ENCODE measurements around the gene CLDN19.
A peak's percentile ranks its signal among the peaks of the same experiment; 100 is the strongest.

Gene CLDN19

GRCh38 chr1:42765832-42766740 is 26.1 kb upstream of the CLDN19 start:
- H3K79me2 ChIP-seq (ENCODE audit: control insufficient read depth, low read length) = peaks cover 78% of the 10 kb centered on the region
- peaks cover 12% of the 10 kb centered on the region; the same call in 1 of the 2 replicates for H4K20me1 ChIP-seq (ENCODE audit: control insufficient read depth, insufficient read depth, low read depth, low read length)
- no peaks in the 10 kb centered on the region for H3K9me2 ChIP-seq (replicated peaks; ENCODE audit: control insufficient read depth, low read length)
- peak; percentile 64 for TF ChIP-seq CTCF (IDR thresholded peaks at IDR 0.05; ENCODE audit: low read depth, low read length, poor library complexity, severe bottlenecking)
- no peak for TF ChIP-seq EZH2phosphoT487 (IDR thresholded peaks at IDR 0.05; ENCODE audit: borderline replicate concordance, low read length)
- H3K9me3 ChIP-seq (ENCODE audit: control insufficient read depth, insufficient read depth, low read length) = no peaks in the 10 kb centered on the region
- H3F3A ChIP-seq (ENCODE audit: control insufficient read depth, insufficient read depth) = peaks cover 2% of the 10 kb centered on the region; the same call in 1 of the 2 replicates
- H3K4me3 ChIP-seq (ENCODE audit: low read length) = peak overlapping the region; percentile 90
- peaks cover 29% of the 10 kb centered on the region for H3K4me1 ChIP-seq (ENCODE audit: control insufficient read depth, low read length)
- H3K27ac ChIP-seq (ENCODE audit: low read depth, low read length) = peak overlapping the region; percentile 24; the same call in 1 of the 2 replicates
- no peaks in the 10 kb centered on the region for H3K27me3 ChIP-seq (ENCODE audit: control insufficient read depth, low read length)
- H3K4me2 ChIP-seq (ENCODE audit: low read length) = peak overlapping the region; percentile 90
- H3K36me3 ChIP-seq (ENCODE audit: control insufficient read depth, low read length) = peaks cover 25% of the 10 kb centered on the region

- Histone ChIP-seq H4K20me1 (ENCODE audit: control insufficient read depth, insufficient read depth, low read depth, low read length) (peaks cover 12% of the 10 kb centered on the region; the same call in 1 of the 2 replicates), H3K9me2 (replicated peaks; ENCODE audit: control insufficient read depth, low read length) (no peaks in the 10 kb centered on the region), H3K9me3 (ENCODE audit: control insufficient read depth, insufficient read depth, low read length) (no peaks in the 10 kb centered on the region), H3K36me3 (ENCODE audit: control insufficient read depth, low read length) (peaks cover 25% of the 10 kb centered on the region), H3K79me2 (ENCODE audit: control insufficient read depth, low read length) (peaks cover 70% of the 10 kb centered on the region), H3K27ac (ENCODE audit: low read depth, low read length) (no peak overlapping the region), H3K27me3 (ENCODE audit: control insufficient read depth, low read length) (no peaks in the 10 kb centered on the region), H3F3A (ENCODE audit: control insufficient read depth, insufficient read depth) (peaks cover 2% of the 10 kb centered on the region; the same call in 1 of the 2 replicates), H3K4me2 (ENCODE audit: low read length) (peak overlapping the region; percentile 90), H3K4me1 (ENCODE audit: control insufficient read depth, low read length) (peaks cover 29% of the 10 kb centered on the region), H3K4me3 (ENCODE audit: low read length) (peak overlapping the region; percentile 90)
- TF ChIP-seq EZH2phosphoT487 (IDR thresholded peaks at IDR 0.05; ENCODE audit: borderline replicate concordance, low read length) (no peak), CTCF (IDR thresholded peaks at IDR 0.05; ENCODE audit: low read depth, low read length, poor library complexity, severe bottlenecking) (no peak)
These were observed 25.2 kb upstream of the CLDN19 start for GRCh38 chr1:42765269-42765668.

- Histone ChIP-seq H3K9me2 (replicated peaks; ENCODE audit: control insufficient read depth, low read length) (no peaks in the 10 kb centered on the region), H3K9me3 (ENCODE audit: control insufficient read depth, insufficient read depth, low read length) (no peaks in the 10 kb centered on the region), H3K79me2 (ENCODE audit: control insufficient read depth, low read length) (peaks cover 41% of the 10 kb centered on the region), H3F3A (ENCODE audit: control insufficient read depth, insufficient read depth) (peaks cover 2% of the 10 kb centered on the region; the same call in 1 of the 2 replicates), H3K36me3 (ENCODE audit: control insufficient read depth, low read length) (peaks cover 37% of the 10 kb centered on the region), H3K4me3 (ENCODE audit: low read length) (no peak overlapping the region), H4K20me1 (ENCODE audit: control insufficient read depth, insufficient read depth, low read depth, low read length) (peaks cover 12% of the 10 kb centered on the region; the same call in 1 of the 2 replicates), H3K4me1 (ENCODE audit: control insufficient read depth, low read length) (peaks cover 25% of the 10 kb centered on the region), H3K27ac (ENCODE audit: low read depth, low read length) (no peak overlapping the region), H3K4me2 (ENCODE audit: low read length) (no peak overlapping the region), H3K27me3 (ENCODE audit: control insufficient read depth, low read length) (no peaks in the 10 kb centered on the region)
- TF ChIP-seq CTCF (IDR thresholded peaks at IDR 0.05; ENCODE audit: low read depth, low read length, poor library complexity, severe bottlenecking) (no peak), EZH2phosphoT487 (IDR thresholded peaks at IDR 0.05; ENCODE audit: borderline replicate concordance, low read length) (no peak)
These were observed 22.2 kb upstream of the CLDN19 start for GRCh38 chr1:42762269-42762668.

All from DOHH2 (cell line).